ENCODE results near the gene AGK. TPM values are rescaled to one million over a fixed set of nuclear protein-coding genes. Genes with fewer than 3 reads are reported as not detected.

AGK gene
- total and polyA plus RNA-seq, 7 donors, result 7.8 to 21.3 (median 15.5) TPM

- peak overlapping the region in 2 of 4 donors; percentile 20 to 33 for H3K27ac ChIP-seq
- H3K27me3 ChIP-seq, result no peaks in the 10 kb centered on the region
- H3K9me3 ChIP-seq, result no peaks in the 10 kb centered on the region
- H3K4me3 ChIP-seq, result no peak overlapping the region
- 89 to 94% methylated on average over 4 of the region's 4 CpGs for WGBS, 2 donors
- DNase-seq, result no peak
- H3K4me1 ChIP-seq, result peaks cover 0 to 16% (median 7%) of the 10 kb centered on the region in 4 donors
- TF ChIP-seq POLR2AphosphoS5 (IDR thresholded peaks at IDR 0.05), result no peak
- TF ChIP-seq CTCF (IDR thresholded peaks at IDR 0.05), result no peak
- no peak for TF ChIP-seq POLR2A (IDR thresholded peaks at IDR 0.05)
- TF ChIP-seq EP300 (IDR thresholded peaks at IDR 0.05), result no peak
- H3K36me3 ChIP-seq, result no peaks in the 10 kb centered on the region
- intact Hi-C loops (cut with DNase I), result no loop called here
These were observed 35.7 kb downstream of the AGK start for GRCh38 chr7:141586878-141587277.

- H3K4me3 ChIP-seq, result no peak overlapping the region
- no peaks in the 10 kb centered on the region for H3K27me3 ChIP-seq
- H3K4me1 ChIP-seq, result peaks cover 0 to 16% (median 7%) of the 10 kb centered on the region in 4 donors
- H3K27ac ChIP-seq, result peak overlapping the region in 1 of 4 donors; percentile 11
- TF ChIP-seq POLR2A (IDR thresholded peaks at IDR 0.05) (no peak), POLR2AphosphoS5 (IDR thresholded peaks at IDR 0.05) (no peak), CTCF (IDR thresholded peaks at IDR 0.05) (no peak), EP300 (IDR thresholded peaks at IDR 0.05) (no peak)
- no peak for DNase-seq
- H3K9me3 ChIP-seq, result no peaks in the 10 kb centered on the region
- intact Hi-C loops (cut with DNase I), result no loop called here
- WGBS, 2 donors, result 95 to 96% methylated on average over 4 of the region's 4 CpGs
- H3K36me3 ChIP-seq, result no peaks in the 10 kb centered on the region
These were observed 36.1 kb downstream of the AGK start for GRCh38 chr7:141587304-141587703.

- Histone ChIP-seq H3K9me3 (no peaks in the 10 kb centered on the region), H3K4me3 (no peak overlapping the region), H3K4me1 (peaks cover 0 to 16% (median 7%) of the 10 kb centered on the region in 4 donors), H3K27ac (no peak overlapping the region), H3K36me3 (peaks cover 0 to 2% (median 0%) of the 10 kb centered on the region in 4 donors), H3K27me3 (no peaks in the 10 kb centered on the region)
- 94 to 96% methylated on average over 4 of the region's 4 CpGs for WGBS, 2 donors
- no peak for TF ChIP-seq EP300 (IDR thresholded peaks at IDR 0.05)
- no peak for TF ChIP-seq CTCF (IDR thresholded peaks at IDR 0.05)
- TF ChIP-seq POLR2AphosphoS5 (IDR thresholded peaks at IDR 0.05), result no peak
- no peak for TF ChIP-seq POLR2A (IDR thresholded peaks at IDR 0.05)
- no peak for DNase-seq
- intact Hi-C loops (cut with DNase I), result no loop called here
These were observed 37.7 kb downstream of the AGK start for GRCh38 chr7:141588912-141589311.

GRCh38 chr7:141590071-141590470 is 38.9 kb downstream of the AGK start:
- no peak for DNase-seq
- intact Hi-C loops (cut with DNase I), result no loop called here
- WGBS, 2 donors, result 77 to 96% methylated on average over 3 of the region's 3 CpGs
- H3K9me3 ChIP-seq, result no peaks in the 10 kb centered on the region
- H3K4me1 ChIP-seq, result peaks cover 0 to 14% (median 6%) of the 10 kb centered on the region in 4 donors
- H3K27ac ChIP-seq, result no peak overlapping the region
- H3K4me3 ChIP-seq, result no peak overlapping the region
- TF ChIP-seq EP300 (IDR thresholded peaks at IDR 0.05), result no peak
- no peak for TF ChIP-seq POLR2A (IDR thresholded peaks at IDR 0.05)
- no peak for TF ChIP-seq CTCF (IDR thresholded peaks at IDR 0.05)
- TF ChIP-seq POLR2AphosphoS5 (IDR thresholded peaks at IDR 0.05), result no peak
- H3K27me3 ChIP-seq, result no peaks in the 10 kb centered on the region
- H3K36me3 ChIP-seq, result peaks cover 0 to 10% (median 2%) of the 10 kb centered on the region in 4 donors

- no peak for TF ChIP-seq CTCF (IDR thresholded peaks at IDR 0.05)
- TF ChIP-seq POLR2A (IDR thresholded peaks at IDR 0.05), result no peak
- no peak for TF ChIP-seq EP300 (IDR thresholded peaks at IDR 0.05)
- TF ChIP-seq POLR2AphosphoS5 (IDR thresholded peaks at IDR 0.05), result no peak
- H3K4me3 ChIP-seq, result no peak overlapping the region
- intact Hi-C loops (cut with DNase I), result no loop called here
- no peaks in the 10 kb centered on the region for H3K9me3 ChIP-seq
- DNase-seq, result no peak
- 76 to 79% methylated on average over 3 of the region's 3 CpGs for WGBS, 2 donors
- H3K27ac ChIP-seq, result no peak overlapping the region
- H3K36me3 ChIP-seq, result peaks cover 0 to 10% (median 2%) of the 10 kb centered on the region in 4 donors
- H3K27me3 ChIP-seq, result no peaks in the 10 kb centered on the region
- peaks cover 0 to 8% (median under 1%) of the 10 kb centered on the region in 4 donors for H3K4me1 ChIP-seq
These were observed 39.5 kb downstream of the AGK start for GRCh38 chr7:141590666-141591065.
